Measurements from ENCODE around the gene CCDC9.
"Not testable (repeated sequence)": the region's sequence is repeated elsewhere in the genome, so short reads cannot be mapped to it uniquely, and the experiment has no call there.

Gene CCDC9

DNA sequence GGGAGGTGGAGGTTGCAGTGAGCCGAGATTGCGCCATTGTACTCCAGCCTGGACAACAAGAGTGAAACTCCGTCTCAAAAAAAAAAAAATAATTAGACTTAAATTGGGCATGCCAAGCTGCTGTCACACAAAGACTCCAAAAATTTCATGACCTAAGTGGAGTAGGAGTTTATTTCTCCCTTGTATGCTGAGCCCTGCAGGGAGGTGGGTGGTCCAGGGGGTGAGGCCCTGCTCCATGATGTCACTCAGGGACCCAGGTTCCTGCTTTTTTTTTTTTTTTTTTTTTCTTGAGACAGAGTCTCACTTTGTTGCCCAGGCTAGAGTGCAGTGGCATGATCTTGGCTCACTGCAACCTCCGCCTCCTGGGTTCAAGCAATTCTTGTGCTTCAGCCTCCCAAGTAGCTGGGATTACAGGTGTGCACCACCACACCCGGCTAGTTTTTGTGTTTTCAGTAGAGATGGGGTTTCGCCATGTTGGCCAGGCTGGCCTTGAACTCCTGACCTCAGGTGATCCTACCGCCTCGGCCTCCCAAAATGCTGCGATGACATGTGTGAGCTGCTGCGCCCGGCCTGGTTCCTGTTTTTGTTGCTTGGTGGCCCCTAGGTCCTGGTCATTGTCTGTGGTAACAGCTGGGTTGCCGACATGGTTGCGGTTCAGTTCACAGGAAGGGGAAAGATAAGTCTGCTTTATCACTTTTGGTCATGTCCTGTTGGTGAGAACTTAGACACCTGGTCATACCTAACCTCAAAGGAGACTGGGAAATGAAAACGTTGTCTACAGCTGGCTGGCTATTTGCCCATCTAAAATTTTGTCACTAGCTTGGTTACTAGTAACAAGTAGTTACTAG is 5.8 kb downstream of the CCDC9 start:
- DNase-seq (ENCODE audit: low read depth): not testable (repeated sequence)

- no peak for DNase-seq (ENCODE audit: low read depth)
These were observed 8.3 kb downstream of the CCDC9 start for GRCh38 chr19:47264629-47265028.

GRCh38 chr19:47266401-47266941 is 10.1 kb downstream of the CCDC9 start:
- DNase-seq (ENCODE audit: low read depth): no peak

GRCh38 chr19:47267350-47267759 is 11.0 kb downstream of the CCDC9 start:
- DNase-seq (ENCODE audit: low read depth): no peak

- no peak for DNase-seq (ENCODE audit: low read depth)
These were observed 11.7 kb downstream of the CCDC9 start for GRCh38 chr19:47268028-47268427.

DNA sequence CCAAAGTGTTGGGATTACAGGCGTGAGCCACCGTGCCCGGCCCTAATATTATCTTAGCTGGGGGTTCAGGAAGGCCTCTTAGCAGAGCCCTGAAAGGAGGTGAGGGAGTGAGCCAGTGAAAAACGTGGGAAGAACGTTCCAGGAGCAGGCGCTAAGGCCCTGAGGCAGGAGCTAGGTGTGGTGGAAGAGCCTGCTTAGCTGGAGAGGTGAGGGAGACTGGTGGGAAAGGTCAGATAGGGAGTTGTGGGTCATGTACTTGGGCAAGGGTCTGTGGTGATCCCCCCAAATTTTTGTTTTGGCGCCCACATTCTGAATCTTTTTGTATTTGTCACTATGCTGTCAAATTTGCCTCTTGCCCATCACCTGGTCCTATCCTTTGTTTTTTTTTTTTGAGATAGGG is 13.3 kb downstream of the CCDC9 start:
- DNase-seq (ENCODE audit: low read depth): no peak

DNA sequence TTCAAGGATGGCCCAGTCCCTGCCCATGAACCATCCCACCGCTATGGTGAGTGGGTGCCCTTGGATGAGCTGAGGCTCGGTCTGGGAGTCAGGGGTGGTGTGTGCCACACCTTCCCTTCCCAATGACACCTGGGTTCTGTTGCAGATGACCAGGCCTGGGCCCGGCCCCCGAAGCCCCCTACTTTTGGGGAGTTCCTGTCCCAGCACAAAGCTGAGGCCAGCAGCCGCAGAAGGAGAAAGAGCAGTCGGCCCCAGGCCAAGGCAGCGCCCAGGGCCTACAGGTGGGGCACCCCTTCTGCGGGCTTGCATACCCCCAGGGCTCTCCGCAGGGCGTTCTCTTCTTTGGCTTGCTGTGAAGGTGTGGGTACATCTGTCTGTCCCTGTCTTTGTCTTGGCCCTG is 14.1 kb downstream of the CCDC9 start:
- no peak for DNase-seq (ENCODE audit: low read depth)

GRCh38 chr19:47271949-47272348 is 15.6 kb downstream of the CCDC9 start:
- no peak for DNase-seq (ENCODE audit: low read depth)

- no peak for DNase-seq (ENCODE audit: low read depth)
These were observed 16.4 kb downstream of the CCDC9 start for GRCh38 chr19:47272448-47273312.

- peak; percentile 91 for DNase-seq (ENCODE audit: low read depth)
These were observed 17.2 kb downstream of the CCDC9 start for GRCh38 chr19:47273313-47274070.

- DNase-seq (ENCODE audit: low read depth): peak; percentile 85
These were observed 18.0 kb downstream of the CCDC9 start, which contains the start of gene INAFM1 for GRCh38 chr19:47274071-47274890. TSS of gene INAFM1 (plus strand) at chr19:47274885. CDS start at chr19:47274920, 35 bp downstream.

DNA sequence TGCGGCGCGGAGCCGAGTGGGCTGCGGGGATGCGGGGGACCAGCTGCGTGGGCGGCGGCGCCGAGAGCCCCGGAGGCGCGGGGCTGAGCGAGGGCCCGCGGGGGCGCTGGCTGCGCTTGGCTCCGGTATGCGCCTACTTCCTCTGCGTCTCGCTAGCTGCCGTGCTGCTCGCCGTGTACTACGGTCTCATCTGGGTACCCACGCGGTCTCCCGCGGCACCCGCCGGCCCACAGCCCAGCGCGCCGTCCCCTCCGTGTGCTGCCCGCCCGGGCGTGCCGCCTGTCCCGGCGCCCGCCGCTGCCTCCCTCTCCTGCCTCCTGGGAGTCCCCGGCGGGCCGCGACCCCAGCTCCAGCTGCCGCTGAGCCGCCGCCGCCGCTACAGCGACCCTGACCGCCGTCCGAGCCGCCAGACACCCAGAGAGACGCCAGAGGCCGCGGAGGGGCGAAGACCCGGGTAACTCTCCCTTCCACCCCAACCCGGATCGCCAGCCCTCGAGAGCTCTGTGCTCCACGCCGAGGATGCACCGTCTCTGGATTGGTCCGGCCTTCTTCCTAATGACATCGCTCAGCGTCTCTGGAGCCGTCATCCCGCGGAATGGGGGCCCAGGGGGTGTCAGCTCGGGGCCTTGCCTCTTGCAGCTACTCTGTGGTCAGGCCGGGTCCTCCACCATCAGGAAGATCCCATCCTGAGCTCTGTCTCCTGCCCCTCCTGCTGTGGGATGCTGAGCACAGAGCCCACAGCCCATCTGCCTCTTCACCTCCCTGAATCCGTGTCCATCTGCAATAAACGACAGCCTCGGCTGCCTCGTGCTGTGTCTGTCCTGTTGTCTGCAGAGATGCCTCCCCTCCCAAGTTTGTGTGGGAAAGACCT is 18.8 kb downstream of the CCDC9 start:
- no peak for DNase-seq (ENCODE audit: low read depth)

DNA sequence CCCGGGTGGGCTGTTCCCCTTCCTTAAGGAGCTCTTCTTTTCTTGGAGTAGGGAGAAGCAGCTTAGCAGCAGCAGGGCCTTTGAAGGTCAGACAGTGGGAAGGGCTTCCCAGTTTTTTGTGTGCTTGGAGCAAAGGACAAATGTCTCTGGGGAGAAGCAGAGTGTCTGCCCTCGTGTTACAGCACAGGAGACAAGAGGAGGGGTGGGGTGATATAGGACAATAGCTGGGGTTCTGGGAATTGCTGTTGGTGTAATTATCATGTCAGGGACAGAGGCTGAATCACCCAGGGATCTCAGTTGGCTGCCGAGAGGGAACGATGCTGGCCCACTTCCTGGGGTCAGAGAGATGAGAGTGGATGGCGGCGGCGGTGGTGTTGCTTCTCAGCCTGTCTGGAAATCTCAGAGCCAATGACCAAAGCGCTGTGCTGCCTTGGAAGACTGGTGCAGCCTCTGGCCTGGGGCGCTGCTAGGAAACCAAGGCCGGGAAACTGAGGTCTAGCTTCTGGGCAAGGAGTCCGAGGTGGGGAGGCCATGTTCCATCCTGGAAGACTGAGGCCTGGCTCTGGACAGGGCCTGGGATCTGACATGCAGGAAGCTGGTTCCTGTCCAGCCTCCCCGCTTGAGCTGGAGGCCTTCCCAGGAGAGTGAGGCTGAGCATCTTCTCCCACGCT is 19.6 kb downstream of the CCDC9 start:
- peak; percentile 38 for DNase-seq (ENCODE audit: low read depth)

DNA sequence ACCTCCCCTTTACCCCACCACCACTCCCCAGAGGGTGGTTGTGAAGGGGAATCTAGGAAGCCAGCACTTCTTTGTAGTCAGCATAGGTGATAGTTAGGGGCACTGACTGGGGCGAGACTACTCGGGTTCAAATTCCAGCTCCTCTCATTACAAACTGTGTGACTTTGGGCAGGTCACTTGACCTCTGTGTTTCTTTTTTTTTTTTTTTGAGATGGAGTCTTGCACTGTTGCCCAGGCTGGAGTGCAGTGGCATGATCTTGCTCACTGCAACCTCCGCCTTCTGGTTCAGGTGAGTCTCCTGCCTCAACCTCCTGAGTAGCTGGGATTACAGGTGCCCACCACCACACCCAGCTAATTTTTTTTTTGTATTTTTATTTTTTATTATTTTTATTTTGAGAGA is 20.2 kb downstream of the CCDC9 start:
- DNase-seq (ENCODE audit: low read depth): not testable (repeated sequence)

DNA sequence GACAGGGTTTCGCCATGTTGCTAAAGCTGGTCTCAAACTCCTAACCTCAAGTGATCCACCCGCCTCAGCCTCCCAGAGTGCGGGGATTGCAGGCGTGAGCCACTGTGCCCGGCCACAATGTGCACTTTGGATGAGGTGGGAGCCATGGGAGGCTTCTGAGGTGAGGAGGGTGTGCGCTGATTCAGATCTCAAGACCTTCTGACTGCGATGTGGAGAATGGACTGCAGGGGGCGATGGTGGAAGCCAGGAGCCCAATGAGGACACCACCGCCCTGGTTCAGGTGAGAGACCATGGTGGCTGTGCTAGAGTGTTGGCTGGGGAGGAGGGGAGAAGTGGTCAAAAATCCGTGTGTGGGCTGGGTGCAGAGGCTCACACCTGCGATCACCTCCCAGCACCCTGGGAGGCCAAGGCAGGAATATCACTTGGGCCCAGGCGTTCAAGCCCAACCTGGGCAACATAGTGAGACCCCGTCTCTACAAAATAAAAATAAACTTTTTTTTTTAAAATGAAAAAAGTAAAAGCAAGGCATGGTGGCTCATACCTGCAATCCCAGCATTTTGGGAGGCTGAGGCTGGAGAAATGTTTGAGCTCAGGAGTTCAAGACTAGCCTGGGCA is 24.0 kb downstream of the CCDC9 start:
- DNase-seq (ENCODE audit: low read depth): no peak

- DNase-seq (ENCODE audit: low read depth): no peak
These were observed 27.2 kb downstream of the CCDC9 start for GRCh38 chr19:47283405-47284059.

DNA sequence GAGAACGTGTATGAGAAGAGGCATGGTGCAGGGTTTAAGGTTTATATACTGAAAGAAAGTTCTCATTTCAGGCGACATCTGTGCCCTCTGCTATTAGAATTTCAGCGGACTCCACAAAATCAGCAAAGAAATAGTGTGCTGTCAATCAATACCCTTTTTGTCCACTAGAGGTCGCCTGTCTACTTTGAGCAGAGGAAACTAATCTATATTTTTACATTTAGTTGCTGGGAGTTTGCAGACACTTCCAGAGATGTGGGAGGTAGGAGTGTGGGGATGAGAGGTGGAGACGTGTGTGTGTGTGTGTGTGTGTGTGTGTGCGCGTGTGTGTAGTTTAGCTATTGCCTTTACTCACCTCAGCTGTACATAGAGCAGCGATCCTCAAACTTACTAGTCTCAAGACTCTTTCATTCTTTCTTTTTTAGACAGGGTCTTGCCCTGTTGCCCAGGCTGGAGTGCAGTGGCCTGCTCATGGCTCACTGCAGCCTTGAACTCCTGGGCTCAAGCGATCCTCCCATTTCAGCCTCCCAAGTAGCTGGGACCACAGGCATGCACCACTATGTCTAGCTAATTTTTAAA is 28.1 kb downstream of the CCDC9 start:
- DNase-seq (ENCODE audit: low read depth): peak; percentile 73

DNA sequence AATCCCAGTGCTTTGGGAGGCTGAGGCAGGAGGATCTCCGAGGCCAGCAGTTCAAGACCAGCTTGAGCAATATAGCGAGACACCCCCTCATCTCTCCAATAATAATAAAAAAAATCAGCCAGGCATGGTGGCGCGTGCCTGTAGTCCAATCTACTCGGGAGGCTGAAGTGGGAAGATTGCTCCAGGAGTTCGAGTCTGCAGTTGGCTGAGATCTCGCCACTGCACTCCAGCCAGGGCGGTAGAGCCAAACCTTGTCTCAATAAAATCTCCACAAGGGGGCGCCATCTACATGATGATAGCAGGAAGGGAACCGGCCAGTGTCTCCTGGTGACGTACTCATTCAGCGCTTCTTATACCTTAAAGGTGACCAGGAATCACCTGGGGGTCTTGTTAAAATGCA is 39.7 kb downstream of the CCDC9 start:
- DNase-seq (ENCODE audit: low read depth): peak; percentile 69

All from amniotic epithelial cell (primary cell).